Measurements from ENCODE around the gene ICAM4.

- TF ChIP-seq CTCF (conservative IDR thresholded peaks at IDR 0.05) (no peak), EZH2 (IDR thresholded peaks at IDR 0.05; ENCODE audit: low read depth) (no peak)
These were observed 7.0 kb downstream of the ICAM4 start for GRCh38 chr19:10293637-10294367.
